ENCODE data around the gene BOD1.

DNA sequence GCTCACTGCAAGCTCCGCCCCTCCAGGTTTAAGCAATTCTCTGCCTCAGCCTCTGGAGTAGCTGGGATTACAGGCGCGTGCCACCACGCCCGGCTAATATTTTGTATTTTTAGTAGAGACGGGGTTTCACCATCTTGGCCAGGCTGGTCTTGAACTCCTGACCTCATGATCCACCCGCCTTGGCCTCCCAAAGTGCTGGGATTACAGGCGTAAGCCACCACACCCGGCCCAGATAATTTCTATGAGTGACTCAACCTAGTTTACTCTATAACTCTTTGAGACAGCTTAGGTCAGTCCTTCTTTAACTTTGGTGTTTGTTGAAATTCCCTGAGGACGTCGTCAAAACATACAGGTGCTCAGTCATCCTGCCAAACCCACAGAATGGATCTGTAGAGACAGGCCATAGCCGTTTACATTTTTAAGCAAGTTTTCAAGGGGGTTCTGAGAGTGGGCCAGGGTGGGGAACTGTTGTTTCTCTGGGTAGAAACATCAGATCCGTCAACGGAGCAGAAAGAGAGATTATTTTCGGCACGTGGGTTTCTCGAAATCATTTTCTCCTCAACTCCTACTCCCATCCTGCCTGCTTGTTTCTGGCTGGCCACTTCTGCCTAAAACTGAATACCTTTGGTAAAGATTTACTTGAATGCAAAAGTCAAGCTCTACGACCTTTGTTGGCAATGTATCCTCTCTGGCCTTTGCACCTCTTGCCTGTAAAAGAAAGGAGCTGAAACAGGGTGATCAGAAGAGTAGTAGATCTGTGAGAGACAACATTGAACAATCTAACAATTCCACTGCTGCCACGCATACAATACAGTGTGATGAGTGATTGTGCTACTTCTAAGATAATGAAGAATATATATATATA, 6.0 kb upstream of the BOD1 start:
- TF ChIP-seq CTCF (IDR thresholded peaks at IDR 0.05) (no peak), POLR2A (IDR thresholded peaks at IDR 0.05) (no peak), POLR2AphosphoS5 (IDR thresholded peaks at IDR 0.05) (no peak), EP300 (IDR thresholded peaks at IDR 0.05) (no peak)
